GM12891 (cell line): ENCODE data around the gene KLHL14.

ENCODE experiments used
- POLR2A ChIP-seq: IDR thresholded peaks from 2 replicates; pipeline ENCODE4 v1.6.1; 2011; ENCODE audit warnings: low read depth, low read length, control low read depth
- POLR2AphosphoS5 ChIP-seq: IDR thresholded peaks from 2 replicates; pipeline ENCODE4 v1.6.1; 2011; ENCODE audit warnings: low read depth, low read length, control low read depth

DNA sequence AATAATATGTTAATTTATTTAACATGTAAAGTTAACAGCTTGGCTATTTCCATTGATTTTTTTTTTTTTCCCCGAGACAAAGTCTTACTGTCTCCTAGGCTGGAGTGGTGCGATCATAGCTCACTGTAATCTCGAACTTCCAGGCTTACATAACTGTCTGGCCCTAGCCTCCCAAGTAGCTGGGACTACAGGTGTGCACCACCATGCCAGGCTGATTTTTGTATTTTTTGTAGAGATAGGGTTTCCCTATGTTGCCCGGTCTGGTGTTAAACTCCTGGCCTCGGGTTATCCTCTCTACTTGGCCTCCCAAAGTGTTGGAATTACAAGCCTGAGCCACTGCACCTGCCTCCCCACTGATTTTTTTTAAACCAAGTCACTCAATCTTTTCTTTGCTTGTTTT is 32.5 kb upstream of the KLHL14 start:
- TF ChIP-seq POLR2AphosphoS5 (no peak), POLR2A (no peak)
